Measurements from ENCODE around the gene MEAK7. TPM values are rescaled to one million over a fixed set of nuclear protein-coding genes. Genes with fewer than 3 reads are reported as not detected.

Gene MEAK7
- total and polyA plus RNA-seq, 2 of the 4 experiments (the other 2 are of a cell fraction): 27.4 to 39.0 TPM

- no peak for TF ChIP-seq RCOR1 (IDR thresholded peaks at IDR 0.05; ENCODE audit: insufficient replicate concordance, low read length)
Observed at GRCh38 chr16:84548971-84549844, 44.7 kb upstream of the MEAK7 start (continued).

DNA sequence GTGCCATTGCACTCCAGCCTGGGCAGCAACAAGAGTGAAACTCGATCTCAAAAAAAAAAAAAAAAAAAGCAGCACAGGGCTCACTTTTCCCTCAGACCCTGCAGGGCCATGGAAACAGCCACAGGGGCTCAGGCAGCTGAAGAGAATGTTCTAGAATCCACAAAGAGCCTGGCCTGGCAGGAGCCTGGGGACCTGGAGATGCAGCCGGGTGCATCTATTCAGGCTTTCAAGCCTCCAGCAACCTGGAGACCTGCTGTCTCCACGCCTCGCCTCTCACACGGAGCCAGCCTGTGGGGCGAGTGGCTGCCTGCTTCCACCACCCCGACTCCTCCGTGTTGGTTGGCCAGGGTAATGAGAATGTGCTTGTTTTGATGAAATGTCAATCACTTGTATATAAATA is 44.0 kb upstream of the MEAK7 start:
- Histone ChIP-seq H3K4me2 (ENCODE audit: low read depth, low read length) (no peak overlapping the region), H3K56ac (ENCODE audit: extremely low read depth, insufficient read depth, low read length) (no peak overlapping the region), H2BK15ac (ENCODE audit: low read depth, low read length) (0 out of 3 replicates have a peak overlapping the region, but pooled peaks have one; percentile 8), H4K91ac (ENCODE audit: insufficient read depth, low read depth, low read length) (no peak overlapping the region), H4K8ac (ENCODE audit: low read depth in 2 of 2, low read length in 2 of 2) (no peak overlapping the region), H3K9ac (ENCODE audit: low read depth, low read length) (no peak overlapping the region), H3K79me1 (ENCODE audit: low read depth in 1 of 2, low read length in 2 of 2) (no peaks in the 10 kb centered on the region), H3K9me3 (ENCODE audit: control insufficient read depth, insufficient read depth, low read length) (no peaks in the 10 kb centered on the region), H3K4ac (ENCODE audit: low read depth, low read length) (no peak overlapping the region), H2BK5ac (ENCODE audit: low read depth, low read length, poor library complexity, severe bottlenecking) (no peak overlapping the region), H3K23ac (ENCODE audit: low read depth, low read length) (no peak overlapping the region), H2AK9ac (replicated peaks; ENCODE audit: low read depth, low read length, poor library complexity) (no peak overlapping the region), H4K5ac (ENCODE audit: low read depth, low read length) (no peak overlapping the region), H3K4me3 (ENCODE audit: insufficient read depth, low read depth, low read length) (no peak overlapping the region), H3K14ac (replicated peaks; ENCODE audit: low read depth, low read length) (no peak overlapping the region), H3K18ac (ENCODE audit: low read depth, low read length) (no peak overlapping the region), H3K4me1 (ENCODE audit: control insufficient read depth, insufficient read depth, low read length) (no peaks in the 10 kb centered on the region), H2AK5ac (ENCODE audit: low read depth, low read length) (no peak overlapping the region), H3K27me3 (ENCODE audit: control insufficient read depth, insufficient read depth, low read length) (no peaks in the 10 kb centered on the region), H3K9me1 (ENCODE audit: insufficient read depth, low read length) (no peaks in the 10 kb centered on the region; the same call in 1 of the 2 replicates), H4K20me1 (ENCODE audit: insufficient read depth, low read length) (no peaks in the 10 kb centered on the region), H3K36me3 (ENCODE audit: control insufficient read depth, insufficient read depth, low read length) (no peaks in the 10 kb centered on the region), H3K27ac (ENCODE audit: insufficient read depth, low read length) (no peak overlapping the region), H2BK120ac (ENCODE audit: low read depth, low read length) (no peak overlapping the region), H2BK20ac (ENCODE audit: low read depth, low read length) (no peak overlapping the region), H2AFZ (replicated peaks; ENCODE audit: low read length, poor library complexity) (peak overlapping the region; percentile 43)
- dilution Hi-C loops (cut with HindIII; ENCODE audit: low sequenced_read_pairs, unreplicated experiment): no loop called here
- ChIA-PET CTCF (no interaction called here), POLR2A (ENCODE audit: unreplicated experiment) (no interaction called here)
- BruUV-seq (replicated peaks): no TSS peak
- intact Hi-C loops (cut with micrococcal nuclease): no loop called here
- ATAC-seq (ENCODE audit: low read depth) (no peak; the same call in 1 of the 2 replicates), DNase-seq (no peak)
- no peak for TF ChIP-seq NFE2L2 (IDR thresholded peaks at IDR 0.05; ENCODE audit: low read depth, low read length)
- no peak for TF ChIP-seq MAZ (IDR thresholded peaks at IDR 0.05; ENCODE audit: borderline replicate concordance, low read depth, low read length)
- TF ChIP-seq BHLHE40 (IDR thresholded peaks at IDR 0.05; ENCODE audit: low read depth, low read length): no peak
- no peak for TF ChIP-seq SMC3 (IDR thresholded peaks at IDR 0.05; ENCODE audit: low read depth, low read length)
- TF ChIP-seq RAD21 (IDR thresholded peaks at IDR 0.05; ENCODE audit: low read length): no peak
- no peak for TF ChIP-seq MAFK (IDR thresholded peaks at IDR 0.05; ENCODE audit: low read depth, low read length)
- TF ChIP-seq MXI1 (IDR thresholded peaks at IDR 0.05; ENCODE audit: borderline replicate concordance, low read depth, low read length): no peak
- no peak for TF ChIP-seq CHD1 (IDR thresholded peaks at IDR 0.05; ENCODE audit: low read depth, low read length)
- no peak for TF ChIP-seq CEBPB (IDR thresholded peaks at IDR 0.05; ENCODE audit: low read depth, low read length)
- TF ChIP-seq RFX5 (IDR thresholded peaks at IDR 0.05; ENCODE audit: low read depth, low read length): no peak
- no peak for TF ChIP-seq RCOR1 (IDR thresholded peaks at IDR 0.05; ENCODE audit: insufficient replicate concordance, low read length)
- no peak for TF ChIP-seq USF2 (IDR thresholded peaks at IDR 0.05; ENCODE audit: low read depth, low read length)
- TF ChIP-seq POLR2A (IDR thresholded peaks at IDR 0.05; ENCODE audit: low read depth, low read length): no peak
- no peak for TF ChIP-seq FOS (IDR thresholded peaks at IDR 0.05; ENCODE audit: low read depth, low read length)
- 100% methylated on average over 1 of the region's 8 CpGs; no CpG with 5 or more reads in 1 of the 2 experiments for WGBS, 2 experiments (ENCODE audit: extremely low coverage in 2 of 2, insufficient read length in 1 of 2)
- in situ Hi-C loops (cut with MboI; ENCODE audit: low sequenced_read_pairs): no loop called here
